HuH-7.5 (cell line): Measurements from ENCODE around the gene CAPZA2.
"Not testable (repeated sequence)": the region's sequence is repeated elsewhere in the genome, so short reads cannot be mapped to it uniquely, and the experiment has no call there.

ENCODE experiments used
- DNase-seq: peaks from one replicate; pipeline ENCODE4 v3.0.0; 2011; ENCODE audit warnings: low spot score

Gene CAPZA2

DNA sequence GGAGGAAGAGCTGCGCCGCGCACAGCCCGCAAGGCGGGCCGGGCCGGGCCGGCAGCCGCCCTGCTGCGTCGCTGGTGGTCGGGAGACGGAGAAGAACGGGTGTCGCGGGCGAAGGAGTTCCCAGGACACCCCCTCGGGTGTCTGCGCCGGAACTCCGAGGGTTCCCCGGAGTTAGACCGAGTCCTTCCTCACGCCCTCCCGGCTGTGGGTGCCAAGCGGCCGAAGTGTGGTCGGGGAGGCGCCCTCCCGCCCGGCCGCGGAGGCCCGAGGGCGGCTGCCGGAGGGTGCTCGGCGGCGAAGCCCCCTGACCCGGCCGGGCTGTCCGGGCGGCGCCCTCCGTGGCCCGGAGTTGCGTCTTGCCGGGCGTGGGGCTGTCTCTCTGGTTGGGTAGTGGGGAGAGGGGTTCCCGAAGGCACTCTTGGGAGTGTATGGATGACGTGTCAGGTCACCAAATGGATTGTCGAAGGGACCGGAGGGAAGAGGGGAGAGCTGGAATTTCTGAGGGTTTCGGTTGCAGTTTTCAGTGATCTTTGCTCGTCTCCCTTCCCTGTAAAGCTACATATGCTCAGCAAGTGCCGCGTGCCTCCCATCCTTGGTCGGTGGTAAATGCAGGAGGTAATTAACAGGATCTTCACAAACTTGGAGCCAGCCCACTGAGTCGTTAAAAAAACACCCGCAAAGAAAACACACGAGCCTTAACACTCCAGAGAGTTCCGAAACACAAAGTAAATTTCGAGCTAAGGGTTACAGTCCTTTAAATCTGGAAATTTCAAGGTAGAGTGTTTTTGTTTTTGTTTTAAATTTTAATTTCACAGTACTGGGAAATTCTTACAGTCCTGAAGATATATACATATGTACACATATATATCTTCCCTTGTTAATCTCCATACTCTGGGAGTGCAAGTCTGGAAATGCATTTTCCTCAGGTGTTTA lies 91.8 kb downstream of the CAPZA2 start:
- peak; percentile 57 for DNase-seq

DNA sequence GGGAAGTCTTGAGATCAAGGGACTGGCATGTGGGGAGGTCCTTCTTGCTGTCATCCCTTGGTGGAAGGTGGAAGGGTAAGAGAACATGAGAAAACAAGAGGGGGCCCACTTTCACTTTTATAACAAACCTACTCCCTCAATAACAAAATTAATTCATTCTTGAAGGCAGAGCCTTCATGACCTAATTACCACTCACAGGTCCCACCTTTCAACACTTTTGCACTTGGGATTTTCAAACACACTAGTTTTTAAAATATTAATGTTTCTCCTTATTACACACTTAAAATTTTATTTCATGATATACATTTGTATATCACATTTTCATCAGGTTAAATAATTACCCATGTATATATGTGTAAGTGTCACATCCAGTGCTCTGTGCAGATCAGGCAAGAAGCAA lies 93.0 kb downstream of the CAPZA2 start:
- DNase-seq = no peak

DNA sequence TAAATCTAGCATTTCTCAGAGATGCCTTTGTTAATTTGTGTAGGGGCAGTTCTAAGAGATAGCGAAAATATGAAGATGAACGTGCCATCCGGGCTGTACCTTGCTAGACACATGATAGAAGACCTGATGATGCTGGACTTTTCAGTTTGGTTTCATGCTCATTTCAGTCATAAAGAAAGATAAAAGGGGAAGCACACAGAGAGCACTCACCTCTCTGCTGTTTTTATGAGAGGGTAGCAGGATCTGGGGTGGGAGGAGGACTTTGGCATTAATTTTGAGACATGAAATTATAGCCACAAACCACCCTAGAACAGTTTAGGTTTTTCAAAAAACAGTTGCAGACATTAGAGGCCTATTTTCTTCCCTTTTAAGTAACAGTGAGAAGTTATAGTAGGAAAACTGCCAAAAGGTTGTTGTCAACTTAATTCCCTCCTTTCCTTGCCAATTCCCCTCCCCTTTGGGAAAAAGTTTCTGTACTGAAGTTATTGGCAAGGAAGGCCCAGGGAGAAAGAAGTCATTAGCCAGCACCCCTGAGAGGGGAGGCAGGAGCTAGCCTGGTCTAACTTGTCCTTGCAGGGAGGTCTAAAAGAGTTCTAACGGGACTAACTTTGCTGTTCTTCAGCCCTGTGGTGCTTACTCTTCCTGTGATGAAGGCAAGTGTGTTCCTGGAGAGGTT lies 93.6 kb downstream of the CAPZA2 start:
- DNase-seq = no peak

DNA sequence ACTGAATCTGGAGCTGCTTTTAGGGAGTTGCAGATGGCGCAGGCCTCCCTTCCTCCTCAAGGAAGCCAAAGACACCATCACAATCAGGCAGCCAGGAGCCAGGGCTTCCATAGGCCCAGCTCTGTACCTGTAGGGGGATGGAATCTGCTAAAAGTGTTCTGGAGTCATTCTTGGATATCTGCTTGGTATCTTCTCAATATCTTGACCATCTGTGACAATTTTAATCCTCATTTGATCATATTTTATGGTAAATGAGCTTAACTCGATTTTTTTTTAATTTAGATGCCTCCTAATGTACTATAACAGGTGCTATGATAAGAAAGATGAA lies 94.1 kb downstream of the CAPZA2 start:
- DNase-seq = no peak

DNA sequence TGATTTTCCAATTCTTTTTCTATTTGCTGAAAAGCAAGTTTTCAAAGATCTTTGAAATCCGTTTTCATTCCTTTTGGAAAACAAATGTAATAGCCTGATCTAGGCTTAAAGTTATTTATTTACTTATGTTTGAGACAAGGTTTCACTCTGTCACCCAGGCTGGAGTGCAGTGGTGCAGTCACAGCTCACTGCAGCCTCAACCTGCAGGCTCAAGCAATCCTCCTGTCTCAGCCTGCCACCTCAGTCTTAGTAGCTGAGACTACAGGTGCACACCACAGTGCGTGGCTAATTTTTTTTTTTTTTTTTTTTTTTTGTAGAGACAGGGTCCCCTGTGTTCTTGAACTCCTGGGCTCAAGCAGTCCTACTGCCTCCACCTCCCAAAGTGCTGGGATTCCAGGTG lies 95.5 kb downstream of the CAPZA2 start:
- DNase-seq = no peak

DNA sequence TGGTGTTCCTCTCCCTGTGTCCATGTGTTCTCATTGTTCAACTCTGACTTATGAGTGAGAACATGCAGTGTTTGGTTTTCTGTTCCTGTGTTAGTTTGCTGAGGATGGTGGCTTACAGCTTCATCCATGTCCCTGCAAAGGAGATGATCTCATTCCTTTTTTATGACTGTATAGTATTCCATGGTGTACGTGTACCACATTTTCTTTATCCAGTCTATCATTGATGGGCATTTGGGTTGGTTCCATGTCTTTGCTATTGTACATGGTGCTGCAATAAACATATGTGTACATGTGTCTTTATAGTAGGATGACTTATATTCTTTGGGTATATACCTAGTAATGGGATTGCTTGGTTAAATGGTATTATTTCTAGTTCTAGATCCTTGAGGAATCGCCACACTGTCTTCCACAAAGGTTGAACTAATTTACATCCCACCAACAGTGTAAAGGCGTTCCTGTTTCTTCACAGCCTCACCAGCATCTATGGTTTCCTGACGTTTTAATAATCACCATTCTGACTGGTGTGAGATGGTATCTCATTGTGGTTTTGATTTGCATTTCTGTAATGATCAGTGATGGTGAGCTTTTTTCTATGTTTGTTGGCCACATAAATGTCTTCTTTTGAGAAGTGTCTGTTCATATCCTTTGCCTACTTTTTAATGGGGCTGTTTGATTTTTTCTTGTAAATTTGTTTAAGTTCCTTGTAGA lies 99.7 kb downstream of the CAPZA2 start:
- DNase-seq = not testable (repeated sequence)

DNA sequence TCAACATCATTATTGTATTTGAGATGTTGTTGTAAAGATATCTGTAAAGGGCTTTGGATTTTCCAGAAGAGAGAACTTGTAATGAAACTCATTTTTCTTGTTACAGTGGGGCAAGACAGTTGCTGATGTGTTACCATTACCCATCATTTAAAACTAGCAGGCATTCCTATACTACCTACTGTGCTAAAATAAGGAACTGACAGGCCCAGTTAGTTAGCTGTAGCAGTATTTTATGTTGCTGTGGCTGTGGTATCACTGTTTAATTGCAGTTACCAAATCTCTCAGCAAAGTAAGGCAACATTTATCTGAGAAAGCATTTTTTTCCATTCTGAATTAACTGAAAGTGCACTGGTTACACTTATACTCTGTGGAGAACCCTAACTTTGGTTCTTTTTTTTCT lies 100.8 kb downstream of the CAPZA2 start:
- DNase-seq = no peak

DNA sequence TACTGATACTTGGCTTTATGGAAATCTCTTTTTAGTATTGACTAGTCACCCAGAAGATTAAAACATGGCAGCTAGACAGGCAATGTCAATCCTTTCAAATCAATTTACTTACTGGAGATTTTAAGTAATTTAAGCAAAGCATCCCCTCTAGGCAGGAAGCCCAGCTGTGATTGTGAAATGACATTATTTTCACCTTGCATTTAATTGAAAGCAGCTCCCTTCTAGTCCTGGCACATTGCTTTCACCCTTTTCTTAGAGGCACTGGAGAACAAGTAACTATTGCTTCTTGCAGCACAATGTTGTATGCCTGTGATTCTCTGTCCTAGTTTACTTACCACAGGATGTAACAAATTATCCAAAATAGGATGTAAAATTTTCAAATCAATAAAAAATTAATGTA lies 104.2 kb downstream of the CAPZA2 start:
- no peak for DNase-seq

DNA sequence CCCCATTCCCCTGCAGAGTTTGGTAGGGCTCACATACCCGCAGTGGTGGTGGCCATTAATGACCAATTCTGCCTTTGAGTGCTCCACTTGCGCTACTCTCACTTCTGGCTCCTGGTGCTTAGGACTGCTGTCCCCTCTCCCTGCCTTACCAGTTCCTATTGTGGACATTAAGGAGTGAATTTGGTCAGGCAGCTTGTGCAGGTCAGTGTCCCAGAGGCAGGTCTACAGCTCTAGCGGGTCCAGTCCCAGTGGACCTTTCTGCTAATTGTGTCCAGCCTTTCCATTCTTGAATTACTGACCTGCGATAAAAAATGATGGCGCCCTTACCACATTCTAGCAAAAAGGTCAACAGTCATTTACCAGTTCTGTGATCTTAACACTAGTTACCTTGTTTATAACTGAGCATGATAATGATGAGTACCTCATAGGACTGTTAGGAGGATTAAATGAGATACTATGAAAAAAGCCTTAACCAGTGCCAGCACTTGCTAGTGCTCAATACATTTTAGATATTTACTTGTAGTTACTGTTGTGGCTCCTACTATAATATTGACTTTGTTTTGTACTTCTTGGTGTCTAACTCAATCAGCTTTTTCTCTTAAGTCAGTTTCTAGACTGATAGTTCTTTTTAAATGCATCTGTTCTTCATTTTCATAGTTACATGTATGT lies 105.0 kb downstream of the CAPZA2 start:
- DNase-seq = no peak

DNA sequence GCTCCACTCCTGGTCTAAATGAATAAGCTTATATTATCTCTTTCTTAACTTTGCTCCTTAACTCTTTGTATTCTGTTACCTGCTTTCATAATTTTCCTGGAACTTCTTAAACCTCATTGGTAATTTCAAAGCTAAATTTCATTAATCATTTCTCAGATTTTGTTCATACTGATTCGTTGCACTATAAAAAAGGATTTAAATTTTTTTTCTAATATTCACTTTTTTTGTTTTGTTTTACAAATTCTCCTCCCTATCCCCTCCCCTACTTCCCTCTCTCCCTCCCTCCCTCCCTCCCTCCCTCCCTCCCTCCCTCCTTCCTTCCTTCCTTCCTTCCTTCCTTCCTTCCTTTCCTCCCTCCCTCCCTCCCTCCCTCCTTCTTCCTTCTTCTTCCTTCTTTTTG lies 105.6 kb downstream of the CAPZA2 start:
- DNase-seq = no peak

DNA sequence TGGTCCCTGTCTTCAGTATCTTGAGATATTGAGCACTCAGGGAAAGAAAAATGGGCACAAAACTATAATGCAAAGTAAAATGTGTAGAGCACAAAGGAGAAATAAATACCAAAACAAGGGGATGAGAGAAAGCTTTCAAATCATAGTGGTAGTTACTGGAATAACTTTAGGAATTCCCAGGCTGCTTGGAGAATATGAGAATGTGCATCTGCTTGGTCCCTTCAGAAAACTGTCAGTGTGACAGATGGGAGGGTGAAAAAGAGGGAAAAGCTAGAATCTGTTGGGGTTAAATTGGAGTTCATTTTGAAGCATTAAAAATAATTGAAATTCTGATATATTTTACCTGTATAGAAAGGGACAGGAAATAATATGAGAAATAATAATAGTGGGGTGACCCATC lies 106.2 kb downstream of the CAPZA2 start:
- DNase-seq = no peak

DNA sequence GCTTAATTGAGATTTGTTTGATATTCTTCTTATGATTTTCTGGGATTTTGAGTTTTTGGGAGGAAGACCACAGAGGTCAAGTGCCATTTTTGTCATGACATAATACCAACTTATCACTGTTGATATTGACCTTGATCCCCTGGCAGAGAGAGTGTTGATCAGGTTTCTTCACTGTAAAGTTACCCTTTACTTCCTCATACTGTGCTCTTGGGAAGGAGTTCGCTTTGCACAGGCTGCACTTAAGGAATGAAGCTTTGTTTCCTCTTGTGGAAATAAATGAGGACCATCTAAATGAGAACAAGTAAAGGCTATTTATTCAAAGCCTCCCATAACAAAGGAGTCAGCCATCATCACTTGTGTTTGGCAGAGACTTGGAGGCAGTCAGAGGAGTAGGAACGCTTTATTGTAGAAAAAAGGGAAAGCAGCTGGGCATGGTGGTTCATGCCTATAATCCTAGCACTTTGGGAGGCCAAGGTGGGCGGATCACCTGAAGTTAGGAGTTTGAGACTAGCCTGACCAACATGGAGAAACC lies 107.0 kb downstream of the CAPZA2 start:
- no peak for DNase-seq

DNA sequence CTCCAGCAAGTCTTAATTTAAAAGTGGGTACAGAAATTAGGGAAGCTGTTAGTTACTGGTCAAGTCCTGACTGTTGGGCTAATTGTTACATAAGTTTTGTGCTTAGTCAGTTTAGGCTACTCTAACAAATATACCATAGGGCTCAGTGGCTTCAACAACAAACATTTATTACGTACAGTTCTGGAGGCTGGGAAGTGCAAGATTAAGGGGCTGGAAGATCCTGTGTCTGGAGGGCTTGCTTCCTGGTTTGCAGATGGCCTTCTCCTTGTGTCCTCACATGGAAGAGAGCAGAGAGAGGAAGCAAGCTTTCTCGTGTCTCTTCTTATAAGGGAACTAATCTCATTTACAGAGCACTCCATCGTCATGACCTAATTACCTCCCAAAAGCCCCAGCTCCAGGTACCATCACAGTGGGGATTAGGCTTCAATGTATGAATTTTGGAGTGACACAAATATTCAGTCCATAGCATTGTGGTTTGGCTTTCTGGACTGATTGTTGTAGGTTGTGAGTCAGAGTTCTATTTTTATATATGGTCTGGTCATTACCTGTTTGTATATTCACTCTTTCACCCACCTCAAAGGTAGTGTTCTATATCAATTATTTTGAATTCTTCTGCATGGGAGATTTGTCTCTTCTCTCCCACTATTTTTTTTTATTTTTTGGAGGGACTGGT lies 108.0 kb downstream of the CAPZA2 start:
- DNase-seq = no peak

DNA sequence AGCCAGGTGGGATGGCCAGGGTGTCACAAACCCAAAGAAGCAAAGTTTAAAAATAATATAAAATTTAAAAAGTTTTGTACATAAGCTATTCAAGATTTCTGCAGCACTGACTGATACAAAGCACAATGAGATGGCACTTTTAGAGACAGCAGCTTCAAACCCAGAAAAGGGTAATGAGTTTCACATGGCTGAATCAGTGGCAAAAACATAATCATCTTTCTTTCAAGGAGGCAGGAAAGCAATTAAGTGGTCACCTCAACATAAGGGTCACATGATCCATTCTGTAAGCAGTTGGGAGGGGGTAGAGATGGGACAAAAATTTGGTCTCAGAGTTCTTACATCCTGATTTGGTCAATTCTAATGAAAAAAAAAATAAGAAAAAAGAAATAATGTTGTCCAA lies 108.8 kb downstream of the CAPZA2 start:
- not testable (repeated sequence) for DNase-seq
